H1 (cell line): ENCODE results near the gene FAS. TPM values are rescaled to one million over a fixed set of nuclear protein-coding genes. Genes with fewer than 3 reads are reported as not detected.

ENCODE experiments used
- CTCF ChIA-PET: fragments of 300-600 bp; sonication (Branson Sonifier 250); formaldehyde crosslinking; loops from one replicate; lab custom pipeline; 2021; ENCODE audit not compliant: partially characterized antibody; lab: Charles Lee
- POLR2A ChIA-PET: fragments of 300-600 bp; sonication (Branson Sonifier 250); formaldehyde crosslinking; loops from one replicate; lab custom pipeline; 2021; ENCODE audit warnings: inconsistent platforms; ENCODE audit not compliant: partially characterized antibody; lab: Charles Lee
- DNase-seq, 2 experiments: peaks; one replicate each; pipeline versions ENCODE4 v3.0.0 to v3.0.0-alpha.2; 2010 to 2022; ENCODE audit warnings: low spot score in 2 of 2, low read depth in 1 of 2, mixed read lengths in 1 of 2
- FAIRE-seq: peaks from 2 replicates; lab custom pipeline; 2011; peaks lifted over from hg19 to GRCh38; lab: Jason Lieb, UNC
- H2AFZ ChIP-seq: 2 replicates; pipeline ENCODE4 v1.8.1; 2012; ENCODE audit warnings: low read length, inconsistent platforms
- H2AK5ac ChIP-seq: 2 replicates; pipeline ENCODE4 v1.6.1; 2013; ENCODE audit warnings: low read depth, low read length
- H2BK120ac ChIP-seq: replicated peaks from 2 replicates; pipeline ENCODE3; 2013; ENCODE audit warnings: low read depth, low read length, inconsistent platforms
- H2BK12ac ChIP-seq: 2 replicates; pipeline ENCODE4 v1.6.1; 2013; ENCODE audit warnings: low read depth, low read length
- H2BK15ac ChIP-seq: 2 replicates; pipeline ENCODE4 v1.6.1; 2013; ENCODE audit warnings: low read length
- H2BK20ac ChIP-seq: 2 replicates; pipeline ENCODE4 v1.6.1; 2013; ENCODE audit warnings: low read length
- H2BK5ac ChIP-seq: 2 replicates; pipeline ENCODE4 v1.6.1; 2013; ENCODE audit warnings: low read depth, low read length
- H3K14ac ChIP-seq: 2 replicates; pipeline ENCODE4 v1.6.1; 2013; ENCODE audit warnings: inconsistent platforms; ENCODE audit not compliant: insufficient read length
- H3K18ac ChIP-seq: 2 replicates; pipeline ENCODE4 v1.6.1; 2013; ENCODE audit warnings: low read length; ENCODE audit errors: extremely low read depth
- H3K23ac ChIP-seq: 2 replicates; pipeline ENCODE4 v1.6.1; 2013; ENCODE audit warnings: inconsistent platforms; ENCODE audit not compliant: insufficient read length
- H3K23me2 ChIP-seq: 2 replicates; pipeline ENCODE4 v1.6.1; 2013; ENCODE audit warnings: low read depth, low read length
- H3K27ac ChIP-seq: 2 replicates; pipeline ENCODE4 v1.6.1; 2011; ENCODE audit warnings: low read depth, low read length, inconsistent platforms
- H3K27me3 ChIP-seq, 4 experiments: replicated peaks in 1 of 4; 1 replicate in 1 of 4; 2 replicates in 3 of 4; pipeline versions ENCODE4 v1.6.1 to v1.8.1; 2011 to 2013; ENCODE audit warnings: low read length in 3 of 4, mild to moderate bottlenecking in 3 of 4, inconsistent platforms in 2 of 4, mixed read lengths in 2 of 4, moderate library complexity in 1 of 4; ENCODE audit not compliant: control insufficient read depth in 3 of 4, insufficient read depth in 3 of 4; ENCODE audit errors: extremely low read depth in 1 of 4
- H3K36me3 ChIP-seq, 4 experiments: 2 replicates each; pipeline versions ENCODE4 v1.6.1 to v1.8.1; 2011 to 2013; ENCODE audit warnings: mild to moderate bottlenecking in 4 of 4, low read length in 3 of 4, moderate library complexity in 2 of 4, control low read depth in 1 of 4, inconsistent platforms in 1 of 4; ENCODE audit not compliant: insufficient read depth in 4 of 4, control insufficient read depth in 2 of 4
- H3K4ac ChIP-seq: replicated peaks from 2 replicates; pipeline ENCODE3; 2013; ENCODE audit warnings: low read length, low read depth, mixed read lengths, inconsistent platforms; ENCODE audit not compliant: insufficient read length
- H3K4me1 ChIP-seq, 4 experiments: replicated peaks in 1 of 4; 1 replicate in 1 of 4; 2 replicates in 3 of 4; pipeline versions ENCODE4 v1.6.1 to v1.8.1; 2011 to 2013; ENCODE audit warnings: low read length in 3 of 4, inconsistent platforms in 2 of 4, mixed read lengths in 1 of 4; ENCODE audit not compliant: insufficient read depth in 4 of 4, control insufficient read depth in 3 of 4
- H3K4me2 ChIP-seq, 2 experiments: 2 replicates each; pipeline versions ENCODE4 v1.6.1 to v1.8.1; 2011 to 2013; ENCODE audit warnings: low read depth in 2 of 2, low read length in 2 of 2, control low read depth in 1 of 2, inconsistent platforms in 1 of 2, mild to moderate bottlenecking in 1 of 2; ENCODE audit not compliant: insufficient read depth in 1 of 2
- H3K4me3 ChIP-seq, 4 experiments: fragments of 200-600, 300-600 bp in 1 of 4; sonication (generic), shearing (Covaris generic), sonication (Bioruptor Twin) in 1 of 4; 2 replicates each; pipeline versions ENCODE4 v1.5.1 to v1.8.1; 2011 to 2016; ENCODE audit warnings: low read length in 4 of 4, low read depth in 3 of 4, control low read depth in 2 of 4, inconsistent platforms in 2 of 4, mild to moderate bottlenecking in 2 of 4, mixed read lengths in 1 of 4, moderate library complexity in 1 of 4; ENCODE audit not compliant: insufficient read depth in 2 of 4; ENCODE audit errors: extremely low read depth in 1 of 4
- H3K56ac ChIP-seq: replicated peaks from 2 replicates; pipeline ENCODE3; 2013; ENCODE audit warnings: low read depth, mild to moderate bottlenecking, mixed read lengths, low read length, inconsistent platforms; ENCODE audit not compliant: insufficient read length
- H3K79me1 ChIP-seq: 2 replicates; pipeline ENCODE4 v1.6.1; 2013; ENCODE audit warnings: low read depth, low read length, control low read depth
- H3K79me2 ChIP-seq, 2 experiments: 2 replicates each; pipeline versions ENCODE4 v1.6.1 to v1.8.1; 2012 to 2013; ENCODE audit warnings: low read length in 2 of 2, mild to moderate bottlenecking in 2 of 2, inconsistent platforms in 1 of 2; ENCODE audit not compliant: insufficient read depth in 2 of 2, control insufficient read depth in 1 of 2
- H3K9ac ChIP-seq, 4 experiments: replicated peaks in 1 of 4; 1 replicate in 1 of 4; 2 replicates in 3 of 4; pipeline versions ENCODE4 v1.6.1 to v1.8.1; 2011 to 2013; ENCODE audit warnings: low read depth in 3 of 4, low read length in 3 of 4, control low read depth in 2 of 4, mild to moderate bottlenecking in 2 of 4, moderate library complexity in 2 of 4, inconsistent platforms in 1 of 4; ENCODE audit errors: extremely low read depth in 1 of 4
- H3K9me3 ChIP-seq, 2 experiments: 2 replicates each; pipeline versions ENCODE4 v1.6.1 to v1.8.1; 2012 to 2013; ENCODE audit warnings: mild to moderate bottlenecking in 2 of 2, moderate library complexity in 2 of 2, control low read depth in 1 of 2, inconsistent platforms in 1 of 2, low read depth in 1 of 2, low read length in 1 of 2, mixed read lengths in 1 of 2; ENCODE audit not compliant: insufficient read depth in 2 of 2
- H4K20me1 ChIP-seq, 2 experiments: replicated peaks in 1 of 2; 2 replicates each; pipeline versions ENCODE3 to v1.8.1; 2011 to 2013; ENCODE audit warnings: inconsistent platforms in 2 of 2, low read length in 2 of 2, mild to moderate bottlenecking in 1 of 2; ENCODE audit not compliant: insufficient read depth in 2 of 2, control insufficient read depth in 1 of 2
- H4K5ac ChIP-seq: 2 replicates; pipeline ENCODE4 v1.6.1; 2013; ENCODE audit warnings: low read length, low read depth, mixed read lengths, inconsistent platforms; ENCODE audit not compliant: insufficient read length
- H4K8ac ChIP-seq: 2 replicates; pipeline ENCODE4 v1.8.0; 2013; ENCODE audit warnings: mild to moderate bottlenecking, moderate library complexity, low read length, inconsistent platforms; ENCODE audit not compliant: insufficient read depth; ENCODE audit errors: extremely low read depth
- H4K91ac ChIP-seq: replicated peaks from 2 replicates; pipeline ENCODE3; 2013; ENCODE audit warnings: low read length, mixed read lengths, inconsistent platforms; ENCODE audit not compliant: insufficient read length
- EP300 ChIP-seq, 2 experiments: IDR thresholded peaks; 1 replicate in 1 of 2; 2 replicates in 1 of 2; pipeline ENCODE4 v1.6.1; 2011 to 2012; ENCODE audit warnings: low read depth in 2 of 2, low read length in 2 of 2, mild to moderate bottlenecking in 2 of 2, borderline replicate concordance in 1 of 2, inconsistent platforms in 1 of 2, moderate library complexity in 1 of 2
- TCF12 ChIP-seq: IDR thresholded peaks from 2 replicates; pipeline ENCODE4 v1.6.1; 2011; ENCODE audit warnings: low read depth, mild to moderate bottlenecking, low read length
- WGBS, 2 experiments: shearing (Covaris generic) in 1 of 2; methylation state at CpG; one replicate each; pipeline versions ENCODE4 v1.1.6 to v1.1.7; 2013 to 2015; ENCODE audit warnings: low lambda C conversion rate in 2 of 2, mixed read lengths in 2 of 2, inconsistent platforms in 1 of 2, low coverage in 1 of 2, missing lambda C conversion rate in 1 of 2; ENCODE audit not compliant: insufficient replicate concordance in 2 of 2, insufficient coverage in 1 of 2, insufficient read length in 1 of 2; ENCODE audit errors: extremely low coverage in 1 of 2, missing lambda C conversion rate in 1 of 2; 5-methylcytosine and 5-hydroxymethylcytosine counted together
- polyA plus RNA-seq, 7 experiments: library from polyadenylated mRNA; depleted of rRNA in 3 of 7; stranded (reverse) in 5 of 7; unstranded in 2 of 7; fragments of >200 nt in 5 of 7; fragments of 200-250 nt in 2 of 7; gene quantifications; 1 replicate in 5 of 7; 2 replicates in 1 of 7; 4 replicates in 1 of 7; pipeline versions ENCODE4 v1.2.1 to v1.2.3, GENCODE V29; 2011 to 2013; ENCODE audit warnings: missing spikeins in 2 of 7, mixed read lengths in 2 of 7
- total RNA-seq: library from RNA; stranded (reverse); fragmentation: NEBNext Ultra II Directional; extraction: Animal tissue kit (Norgen Biotek cat#: 25700); gene quantifications from 2 replicates; pipeline ENCODE4 v1.2.1, GENCODE V29; 2021

The FAS gene
- total and polyA plus RNA-seq, 2 of the 8 experiments (the other 6 are each of a cell fraction or from before 2014, with no cell fraction given), result 4.0 to 6.7 TPM

- Histone ChIP-seq H4K5ac (no peak overlapping the region), H3K79me1 (no peaks in the 10 kb centered on the region), H2AK5ac (no peak overlapping the region), H3K14ac (no peak overlapping the region), H2BK5ac (no peak overlapping the region), H2BK120ac (no peak overlapping the region), H3K36me3 (no peaks in the 10 kb centered on the region), H4K20me1 (no peaks in the 10 kb centered on the region), H3K18ac (no peak overlapping the region), H3K79me2 (no peaks in the 10 kb centered on the region), H3K23me2 (no peaks in the 10 kb centered on the region), H3K23ac (no peak overlapping the region), H2BK12ac (no peak overlapping the region), H2BK20ac (no peak overlapping the region), H3K9ac (no peak overlapping the region), H3K4me1 (no peaks in the 10 kb centered on the region), H2BK15ac (no peak overlapping the region), H3K4ac (no peak overlapping the region), H3K4me2 (no peak overlapping the region), H4K91ac (no peak overlapping the region), H4K8ac (no peak overlapping the region), H3K4me3 (no peak overlapping the region), H3K9me3 (no peaks in the 10 kb centered on the region), H3K27ac (no peak overlapping the region), H3K56ac (no peak overlapping the region), H3K27me3 (no peaks in the 10 kb centered on the region), H2AFZ (no peak overlapping the region)
- 88% methylated on average over 2 of the region's 2 CpGs; no CpG with 5 or more reads in 1 of the 2 experiments for WGBS, 2 experiments
- FAIRE-seq (no peak), DNase-seq (no peak)
- no peak for TF ChIP-seq EP300 (IDR thresholded peaks at IDR 0.05; ENCODE audit: borderline replicate concordance in 1 of 2, low read depth in 2 of 2, low read length in 2 of 2)
- no peak for TF ChIP-seq TCF12
- ChIA-PET POLR2A (no interaction called here), CTCF (interaction anchor here (0.9 to 1.2 kb wide), 2 partner anchors 125 to 128 kb away, joined by 3 read pairs; no protein-coding TSS in a partner anchor)
These were observed 27.3 kb upstream of the FAS start for GRCh38 chr10:88963318-88963717.
